ENCODE results near the gene ITGB2.

Gene ITGB2

DNA sequence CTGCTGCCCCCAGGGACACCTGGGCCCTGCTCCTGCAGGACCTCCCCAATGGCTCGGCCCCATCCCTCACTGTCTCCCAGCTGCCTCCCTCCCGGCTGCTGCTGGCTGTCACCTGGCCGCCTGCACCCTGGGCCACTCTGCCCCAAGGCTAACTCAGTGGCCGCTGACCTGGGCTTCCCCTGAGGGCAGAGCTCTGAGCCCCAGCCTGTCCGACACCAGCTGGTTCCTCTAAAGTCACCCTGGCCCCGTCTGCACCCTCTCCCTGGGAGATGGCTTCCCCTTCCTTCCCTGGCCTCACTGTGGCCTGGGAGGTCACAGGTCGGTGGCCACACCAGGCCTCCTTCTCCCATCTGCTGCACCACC, 15.0 kb downstream of the ITGB2 start:
- H3K36me3 ChIP-seq (ENCODE audit: control insufficient read depth, insufficient read depth, low read length) = no peaks in the 10 kb centered on the region
- no peaks in the 10 kb centered on the region for H3K27me3 ChIP-seq (ENCODE audit: control insufficient read depth, insufficient read depth, low read length)

DNA sequence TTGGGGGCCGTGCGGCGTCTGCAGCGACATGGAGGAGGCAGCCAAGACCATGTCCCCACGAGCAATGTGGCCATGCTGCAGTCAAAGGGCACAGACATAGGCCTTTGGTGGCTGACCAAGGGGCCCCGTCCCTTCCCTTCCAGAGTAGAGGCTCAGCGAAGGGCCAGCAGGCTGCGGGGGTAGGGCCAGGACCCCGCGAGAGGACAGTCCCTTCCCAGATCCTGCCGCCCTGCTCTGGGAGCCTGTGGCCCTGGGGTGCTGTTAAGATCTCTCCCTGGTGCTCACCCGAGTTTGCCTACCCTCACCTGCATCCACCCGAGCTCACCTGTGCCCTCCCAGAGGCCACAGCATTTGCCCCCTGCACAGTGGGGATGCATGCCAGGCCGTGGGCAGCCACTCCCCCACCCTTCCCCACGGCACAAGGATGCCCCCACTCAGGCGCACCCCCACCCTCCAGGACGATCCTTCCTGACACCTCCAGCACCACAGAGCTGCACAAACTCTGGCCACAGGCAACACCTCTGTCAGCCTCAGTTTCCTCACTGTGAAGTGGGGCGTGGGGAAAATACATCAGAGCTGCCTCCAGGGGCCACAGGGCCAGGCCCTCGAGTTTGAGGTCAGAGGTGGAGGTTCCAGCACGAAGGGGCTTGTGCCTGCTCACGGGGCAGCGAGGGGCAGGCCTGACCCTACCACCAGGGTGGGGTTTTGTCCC, 15.5 kb downstream of the ITGB2 start:
- Histone ChIP-seq H3K9ac (ENCODE audit: low read depth, low read length) (no peak overlapping the region), H3K4me1 (ENCODE audit: control insufficient read depth, insufficient read depth, low read length) (no peaks in the 10 kb centered on the region; the same call in 1 of the 2 replicates), H3K9me3 (ENCODE audit: control insufficient read depth, insufficient read depth, low read length) (0 out of 2 replicates have a peak, but pooled peaks cover 3% of the 10 kb centered on the region), H3K27ac (ENCODE audit: low read depth, low read length) (no peak overlapping the region), H3K27me3 (ENCODE audit: control insufficient read depth, insufficient read depth, low read length) (no peaks in the 10 kb centered on the region), H3K4me3 (ENCODE audit: low read depth, low read length) (no peak overlapping the region), H3K36me3 (ENCODE audit: control insufficient read depth, insufficient read depth, low read length) (no peaks in the 10 kb centered on the region)

More for the DNA sequence above, 15.0 kb downstream of the ITGB2 start:
- H3K9me3 ChIP-seq (ENCODE audit: control insufficient read depth, insufficient read depth, low read length) = 0 out of 2 replicates have a peak, but pooled peaks cover 3% of the 10 kb centered on the region
- no peaks in the 10 kb centered on the region; the same call in 1 of the 2 replicates for H3K4me1 ChIP-seq (ENCODE audit: control insufficient read depth, insufficient read depth, low read length)
- H3K4me3 ChIP-seq (ENCODE audit: low read depth, low read length) = no peak overlapping the region
- no peak overlapping the region for H3K9ac ChIP-seq (ENCODE audit: low read depth, low read length)
- no peak overlapping the region for H3K27ac ChIP-seq (ENCODE audit: low read depth, low read length)

DNA sequence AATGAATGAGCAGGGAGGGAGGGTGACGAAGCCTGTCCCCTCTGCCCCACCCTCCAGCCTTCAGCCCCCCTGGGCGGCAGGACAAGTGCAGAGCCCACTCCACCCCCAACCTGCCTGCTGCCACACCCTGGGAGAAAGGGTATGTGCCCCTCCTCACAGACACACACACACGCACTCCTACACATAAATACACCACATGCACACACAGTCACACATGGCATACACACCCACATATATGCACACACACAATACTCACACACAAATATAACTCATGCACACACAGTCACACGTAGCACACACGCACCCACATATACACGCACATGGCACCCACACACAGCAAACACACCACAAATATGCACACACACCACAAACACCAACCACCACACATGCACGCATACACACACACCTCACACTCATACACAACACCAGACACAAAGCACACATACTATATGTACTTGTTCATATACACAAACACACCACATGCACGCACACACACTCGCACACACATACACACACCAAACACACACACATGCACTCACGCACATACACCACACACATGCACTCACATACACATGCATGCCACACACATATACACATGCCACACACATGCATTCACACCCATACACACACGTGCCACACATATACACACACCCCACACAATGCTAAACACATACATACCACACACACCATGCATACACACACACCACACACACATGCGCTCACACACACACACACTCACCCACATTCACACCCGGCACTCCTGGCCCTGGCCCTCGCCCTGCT, 16.4 kb downstream of the ITGB2 start:
- Histone ChIP-seq H3K27ac (ENCODE audit: low read depth, low read length) (no peak overlapping the region), H3K4me3 (ENCODE audit: low read depth, low read length) (no peak overlapping the region), H3K4me1 (ENCODE audit: control insufficient read depth, insufficient read depth, low read length) (no peaks in the 10 kb centered on the region; the same call in 1 of the 2 replicates), H3K9ac (ENCODE audit: low read depth, low read length) (no peak overlapping the region), H3K27me3 (ENCODE audit: control insufficient read depth, insufficient read depth, low read length) (no peaks in the 10 kb centered on the region), H3K36me3 (ENCODE audit: control insufficient read depth, insufficient read depth, low read length) (no peaks in the 10 kb centered on the region), H3K9me3 (ENCODE audit: control insufficient read depth, insufficient read depth, low read length) (0 out of 2 replicates have a peak, but pooled peaks cover 3% of the 10 kb centered on the region)

DNA sequence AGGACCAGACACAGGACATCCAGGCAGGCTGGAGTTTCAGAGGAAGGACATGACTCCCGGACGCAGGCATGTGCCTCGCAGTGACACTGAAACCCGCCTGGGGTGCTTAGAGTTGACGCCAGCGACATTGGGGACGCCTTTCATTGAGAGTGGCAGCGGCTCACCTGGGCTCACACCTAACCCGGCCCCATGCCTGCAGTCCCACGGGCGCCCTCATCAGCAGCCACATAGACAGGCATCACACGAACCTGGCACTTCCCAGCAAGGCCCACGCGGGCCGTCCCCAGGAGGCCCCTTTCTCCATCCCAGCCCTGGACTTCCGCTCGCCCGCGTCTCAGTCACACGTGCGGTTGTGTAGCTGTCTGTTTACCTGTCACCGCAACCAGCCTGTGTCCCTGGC, 17.0 kb downstream of the ITGB2 start:
- Histone ChIP-seq H3K9ac (ENCODE audit: low read depth, low read length) (no peak overlapping the region), H3K36me3 (ENCODE audit: control insufficient read depth, insufficient read depth, low read length) (no peaks in the 10 kb centered on the region), H3K4me1 (ENCODE audit: control insufficient read depth, insufficient read depth, low read length) (no peaks in the 10 kb centered on the region; the same call in 1 of the 2 replicates), H3K27me3 (ENCODE audit: control insufficient read depth, insufficient read depth, low read length) (no peaks in the 10 kb centered on the region), H3K4me3 (ENCODE audit: low read depth, low read length) (no peak overlapping the region), H3K27ac (ENCODE audit: low read depth, low read length) (no peak overlapping the region), H3K9me3 (ENCODE audit: control insufficient read depth, insufficient read depth, low read length) (0 out of 2 replicates have a peak, but pooled peaks cover 3% of the 10 kb centered on the region)

DNA sequence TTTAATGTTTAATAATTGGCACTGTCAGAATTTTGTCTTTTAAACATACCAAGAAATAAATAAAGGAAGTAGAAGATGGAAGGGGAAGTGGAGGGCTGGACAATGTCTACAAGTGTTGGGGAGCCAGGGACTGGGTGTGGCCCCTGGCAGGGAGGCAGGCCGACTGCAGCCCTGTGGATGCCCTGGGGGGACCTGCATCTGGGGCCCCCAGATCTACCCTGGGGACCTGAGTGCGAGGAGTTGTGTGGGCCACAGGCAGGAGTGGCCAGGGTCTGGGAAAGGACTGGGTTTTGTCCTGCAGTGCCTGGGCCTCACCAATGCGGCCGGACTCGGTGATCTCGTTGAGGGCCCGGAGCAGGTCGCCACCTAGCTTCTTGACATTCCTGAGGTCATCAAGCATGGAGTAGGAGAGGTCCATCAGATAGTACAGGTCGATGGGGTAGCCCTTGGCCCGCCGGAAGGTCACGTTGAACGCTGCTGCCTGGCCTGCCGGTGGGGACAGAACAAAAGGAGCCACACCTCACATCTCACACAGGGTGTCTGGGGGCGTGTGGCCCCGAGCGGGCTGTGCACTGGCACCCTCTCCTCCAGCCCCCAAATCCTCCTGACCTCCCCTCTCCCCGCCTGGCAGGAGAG, 17.5 kb downstream of the ITGB2 start:
- H3K4me1 ChIP-seq (ENCODE audit: control insufficient read depth, insufficient read depth, low read length) = no peaks in the 10 kb centered on the region; the same call in 1 of the 2 replicates
- H3K27me3 ChIP-seq (ENCODE audit: control insufficient read depth, insufficient read depth, low read length) = no peaks in the 10 kb centered on the region
- H3K36me3 ChIP-seq (ENCODE audit: control insufficient read depth, insufficient read depth, low read length) = no peaks in the 10 kb centered on the region
- H3K9ac ChIP-seq (ENCODE audit: low read depth, low read length) = no peak overlapping the region
- H3K9me3 ChIP-seq (ENCODE audit: control insufficient read depth, insufficient read depth, low read length) = 0 out of 2 replicates have a peak, but pooled peaks cover 3% of the 10 kb centered on the region
- H3K4me3 ChIP-seq (ENCODE audit: low read depth, low read length) = no peak overlapping the region
- H3K27ac ChIP-seq (ENCODE audit: low read depth, low read length) = no peak overlapping the region

DNA sequence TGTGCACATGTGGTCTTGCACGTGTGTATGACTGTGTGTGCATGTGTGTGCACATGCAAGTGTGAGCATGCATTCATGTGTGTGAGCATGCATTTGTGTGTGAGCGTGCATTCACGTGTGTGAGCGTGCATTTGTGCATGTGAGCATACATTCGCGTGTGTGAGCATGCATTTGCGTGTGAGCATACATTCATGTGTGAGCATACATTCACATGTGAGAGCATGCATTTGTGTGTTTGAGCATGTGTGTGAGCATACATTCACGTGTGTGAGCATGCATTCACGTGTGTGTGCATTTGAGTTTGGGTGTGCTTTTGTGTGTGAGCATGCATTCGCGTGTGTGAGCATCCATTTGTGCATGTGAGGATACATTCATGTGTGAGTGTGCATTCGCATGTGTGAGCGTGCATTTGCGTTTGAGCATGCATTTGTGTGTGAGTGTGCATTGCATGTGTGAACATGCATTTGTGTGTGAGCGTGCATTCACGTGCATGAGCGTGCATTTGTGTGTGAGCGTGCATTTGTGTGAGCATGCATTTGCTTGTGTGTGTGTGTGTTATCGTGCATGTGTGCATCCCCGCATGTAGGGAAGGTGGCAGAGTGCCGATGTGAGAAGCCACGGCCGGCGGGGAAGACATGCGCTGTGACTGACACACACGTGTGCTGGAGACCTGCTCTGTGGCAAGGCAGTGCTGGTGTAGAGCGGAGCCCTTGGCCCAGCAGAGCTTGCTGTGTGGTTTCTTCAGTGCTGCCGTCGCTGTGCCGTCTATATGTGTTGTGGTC, 18.2 kb downstream of the ITGB2 start:
- Histone ChIP-seq H3K9ac (ENCODE audit: low read depth, low read length) (no peak overlapping the region), H3K9me3 (ENCODE audit: control insufficient read depth, insufficient read depth, low read length) (0 out of 2 replicates have a peak, but pooled peaks cover 3% of the 10 kb centered on the region), H3K4me1 (ENCODE audit: control insufficient read depth, insufficient read depth, low read length) (peaks cover 3% of the 10 kb centered on the region; the same call in 1 of the 2 replicates), H3K27me3 (ENCODE audit: control insufficient read depth, insufficient read depth, low read length) (no peaks in the 10 kb centered on the region), H3K27ac (ENCODE audit: low read depth, low read length) (no peak overlapping the region), H3K4me3 (ENCODE audit: low read depth, low read length) (no peak overlapping the region), H3K36me3 (ENCODE audit: control insufficient read depth, insufficient read depth, low read length) (no peaks in the 10 kb centered on the region)

DNA sequence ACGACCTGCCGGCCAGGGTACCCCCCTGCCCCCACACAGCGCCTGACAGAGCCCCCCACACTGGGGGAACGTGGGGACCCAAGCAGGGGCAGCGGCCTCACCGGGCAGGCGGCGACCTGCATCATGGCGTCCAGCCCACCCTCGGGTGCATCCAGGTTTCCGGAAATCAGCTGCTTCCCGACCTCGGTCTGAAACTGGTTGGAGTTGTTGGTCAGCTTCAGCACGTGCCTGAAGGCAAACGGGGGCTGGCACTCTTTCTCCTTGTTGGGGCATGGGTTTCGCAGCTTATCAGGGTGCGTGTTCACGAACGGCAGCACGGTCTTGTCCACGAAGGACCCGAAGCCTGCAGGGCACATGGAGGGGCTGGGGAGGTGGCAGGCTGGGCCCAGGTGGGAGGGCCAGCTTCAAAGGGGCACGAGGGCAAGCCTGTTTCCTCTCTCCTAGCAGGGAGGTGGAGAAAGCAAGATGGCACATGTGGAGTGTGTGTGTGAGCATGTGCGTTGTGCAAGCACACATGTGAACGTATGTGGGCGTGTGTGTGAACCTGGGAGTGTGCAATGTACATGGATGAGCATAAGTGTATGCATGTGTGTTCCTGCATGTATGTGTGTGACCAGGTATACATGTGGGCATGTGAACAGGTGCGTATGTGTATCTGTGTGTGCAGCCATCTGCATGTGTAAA, 19.2 kb downstream of the ITGB2 start:
- Histone ChIP-seq H3K36me3 (ENCODE audit: control insufficient read depth, insufficient read depth, low read length) (no peaks in the 10 kb centered on the region), H3K4me1 (ENCODE audit: control insufficient read depth, insufficient read depth, low read length) (peaks cover 5% of the 10 kb centered on the region; the same call in 1 of the 2 replicates), H3K9ac (ENCODE audit: low read depth, low read length) (no peak overlapping the region), H3K9me3 (ENCODE audit: control insufficient read depth, insufficient read depth, low read length) (0 out of 2 replicates have a peak, but pooled peaks cover 3% of the 10 kb centered on the region), H3K27me3 (ENCODE audit: control insufficient read depth, insufficient read depth, low read length) (no peaks in the 10 kb centered on the region), H3K27ac (ENCODE audit: low read depth, low read length) (no peak overlapping the region), H3K4me3 (ENCODE audit: low read depth, low read length) (no peak overlapping the region)

DNA sequence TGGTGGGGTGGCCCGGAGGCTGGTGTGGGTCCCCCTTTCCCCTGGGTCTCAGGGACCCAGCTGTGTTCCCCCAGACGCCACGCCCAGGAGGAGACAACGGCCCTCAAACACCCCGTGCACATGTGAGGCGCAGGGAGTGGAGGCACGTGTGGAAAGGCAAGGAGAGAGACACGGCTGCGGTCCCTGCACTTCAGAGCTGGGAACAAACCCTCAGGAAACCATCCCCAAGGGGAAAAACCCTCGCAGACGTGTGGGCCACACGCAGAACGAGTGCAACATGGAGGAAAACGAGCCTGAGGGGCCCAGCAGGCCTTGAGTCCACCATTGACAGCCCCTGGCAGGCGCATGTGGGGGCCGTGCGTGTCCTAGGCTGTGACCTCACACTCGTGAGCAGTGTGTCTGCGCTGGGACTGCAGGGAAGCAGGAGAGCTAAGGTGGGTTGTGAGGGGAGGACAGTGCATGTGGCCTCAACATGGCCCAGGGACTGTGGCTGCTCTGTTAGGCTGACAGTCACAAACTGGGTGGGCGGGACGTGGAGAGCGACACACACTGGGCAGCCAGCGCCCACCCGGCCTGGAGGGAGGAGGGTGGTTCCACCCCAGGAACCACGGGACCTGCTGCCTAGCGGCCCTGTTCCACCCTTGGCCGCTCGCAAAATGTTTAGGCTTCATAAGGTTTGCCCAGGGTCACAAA, 20.0 kb downstream of the ITGB2 start:
- Histone ChIP-seq H3K9ac (ENCODE audit: low read depth, low read length) (no peak overlapping the region), H3K27ac (ENCODE audit: low read depth, low read length) (no peak overlapping the region), H3K4me3 (ENCODE audit: low read depth, low read length) (no peak overlapping the region), H3K9me3 (ENCODE audit: control insufficient read depth, insufficient read depth, low read length) (0 out of 2 replicates have a peak, but pooled peaks cover 3% of the 10 kb centered on the region), H3K36me3 (ENCODE audit: control insufficient read depth, insufficient read depth, low read length) (no peaks in the 10 kb centered on the region), H3K4me1 (ENCODE audit: control insufficient read depth, insufficient read depth, low read length) (peaks cover 5% of the 10 kb centered on the region; the same call in 1 of the 2 replicates), H3K27me3 (ENCODE audit: control insufficient read depth, insufficient read depth, low read length) (no peaks in the 10 kb centered on the region)

DNA sequence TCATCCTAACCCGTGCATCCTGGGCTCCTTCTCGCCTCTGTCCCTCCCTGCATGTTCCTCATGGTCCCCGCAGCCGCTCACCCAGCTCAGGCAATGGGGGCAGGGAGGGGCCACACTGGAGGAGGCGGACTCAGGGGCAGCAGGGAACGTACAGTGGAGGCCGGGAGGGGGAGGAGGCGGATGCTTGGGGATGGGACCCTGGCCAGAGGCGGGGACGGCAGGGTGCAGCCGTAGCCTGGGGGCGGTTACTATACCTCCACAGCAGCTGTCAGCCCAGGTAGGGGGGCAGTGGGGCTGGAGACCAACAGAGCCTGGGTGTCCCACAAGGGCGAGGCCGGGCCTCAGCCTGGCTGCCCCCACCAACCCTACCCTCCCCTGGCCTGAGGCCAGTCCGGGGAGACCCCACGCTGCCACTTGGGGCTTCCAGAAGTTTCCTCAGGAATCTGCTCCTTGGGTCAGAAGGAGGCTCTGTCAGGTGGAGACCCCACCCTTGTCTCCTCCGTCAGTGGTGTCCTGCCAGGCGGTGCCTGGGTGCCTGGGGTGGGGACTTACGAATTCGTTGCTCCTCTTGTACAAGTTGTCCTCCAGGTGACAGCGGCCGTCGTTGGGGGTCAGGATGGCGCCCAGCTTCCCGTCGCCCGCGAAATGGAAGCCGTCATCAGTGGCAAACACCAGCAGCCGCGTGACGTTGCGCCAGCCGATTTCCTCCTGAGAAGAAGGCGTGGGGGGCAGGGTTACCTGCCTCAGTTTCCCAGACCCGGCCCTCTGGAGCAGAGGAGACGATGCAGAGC, 20.7 kb downstream of the ITGB2 start:
- Histone ChIP-seq H3K36me3 (ENCODE audit: control insufficient read depth, insufficient read depth, low read length) (no peaks in the 10 kb centered on the region), H3K4me3 (ENCODE audit: low read depth, low read length) (no peak overlapping the region), H3K4me1 (ENCODE audit: control insufficient read depth, insufficient read depth, low read length) (peaks cover 5% of the 10 kb centered on the region; the same call in 1 of the 2 replicates), H3K9me3 (ENCODE audit: control insufficient read depth, insufficient read depth, low read length) (0 out of 2 replicates have a peak, but pooled peaks cover 3% of the 10 kb centered on the region), H3K27me3 (ENCODE audit: control insufficient read depth, insufficient read depth, low read length) (no peaks in the 10 kb centered on the region), H3K27ac (ENCODE audit: low read depth, low read length) (no peak overlapping the region), H3K9ac (ENCODE audit: low read depth, low read length) (no peak overlapping the region)
